Stimulated activated naive CD4-positive, alpha-beta T cell (primary cell): ENCODE results near the gene GTSF1L.

ENCODE experiments used
- DNase-seq, 6 experiments: peaks; one replicate each; lab custom pipeline; 2025; lab: John Stamatoyannopoulos, UW

GTSF1L gene

DNA sequence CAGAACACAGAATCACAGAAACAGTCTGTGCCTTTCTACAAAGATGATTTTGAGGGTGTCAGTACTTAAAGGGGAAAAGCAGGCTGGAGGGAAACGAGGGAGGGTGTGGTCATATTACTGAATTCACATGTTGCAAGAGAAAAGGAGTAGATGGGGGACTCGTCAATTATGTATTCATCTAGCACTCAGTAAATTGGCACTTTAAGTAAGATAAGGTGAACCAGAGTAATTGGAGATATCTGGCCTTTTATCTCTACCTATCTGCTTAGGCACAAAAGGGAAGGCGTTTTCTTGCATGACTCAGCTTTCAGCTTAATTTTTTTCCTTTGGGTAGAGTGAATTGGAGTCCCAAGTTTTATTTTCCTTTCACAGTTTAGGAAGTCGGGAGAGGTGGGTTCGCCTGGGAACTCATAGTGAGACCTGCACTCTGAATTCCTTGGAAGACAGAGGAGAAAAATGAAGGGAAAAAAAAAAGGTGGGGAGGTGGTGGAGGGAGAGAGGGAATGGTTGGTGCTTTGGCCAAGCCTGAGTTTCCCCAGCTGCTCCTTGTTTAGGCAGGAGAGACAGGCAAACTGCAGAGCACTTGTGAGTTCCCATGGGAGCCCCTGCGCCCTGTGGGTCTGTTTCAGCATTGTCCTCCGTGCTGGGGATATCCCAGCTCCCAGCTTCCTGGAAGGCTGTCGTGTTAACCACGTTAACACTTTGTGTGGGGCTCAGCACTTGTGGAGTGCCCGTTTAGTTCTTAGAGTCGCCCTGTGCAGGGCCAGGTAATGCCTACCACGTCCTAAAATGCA is 19.7 kb upstream of the GTSF1L start:
- no peak for DNase-seq

DNA sequence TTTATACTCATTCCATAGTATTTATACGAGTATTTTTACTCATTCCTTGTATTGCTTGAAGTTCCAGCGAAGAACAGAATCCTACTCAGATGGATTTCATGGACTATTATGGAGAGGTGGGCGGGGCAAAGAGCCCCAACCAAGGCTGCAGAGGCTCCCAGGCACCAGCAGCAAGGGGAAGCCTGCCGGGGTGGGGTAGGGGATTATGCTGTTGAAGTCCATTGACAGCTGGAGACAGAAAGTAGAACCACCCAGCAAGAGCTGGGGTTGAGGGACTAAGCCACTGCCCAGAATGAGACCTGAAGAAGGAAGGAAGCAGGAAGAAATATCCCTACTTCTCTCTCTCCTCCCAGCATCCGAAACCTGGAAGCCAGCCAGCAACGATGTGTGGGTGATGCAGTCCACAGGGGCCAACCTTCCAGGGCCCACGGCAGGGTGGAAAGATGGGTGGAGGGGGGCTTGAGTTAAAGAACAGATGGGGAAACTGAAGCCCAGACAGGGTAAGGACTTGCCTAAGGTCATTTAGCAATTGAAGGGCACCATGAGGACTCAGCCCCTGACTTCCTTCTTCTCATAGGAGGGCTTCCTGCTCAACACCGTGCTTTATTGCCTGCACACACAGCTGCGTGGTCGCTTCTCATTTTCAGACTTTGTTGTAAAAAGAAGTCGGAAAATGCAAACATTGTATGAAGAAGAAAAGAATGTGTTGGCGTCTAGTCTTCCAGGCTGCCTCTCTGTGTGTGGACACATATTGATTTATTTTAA is 18.3 kb upstream of the GTSF1L start:
- DNase-seq, result no peak

DNA sequence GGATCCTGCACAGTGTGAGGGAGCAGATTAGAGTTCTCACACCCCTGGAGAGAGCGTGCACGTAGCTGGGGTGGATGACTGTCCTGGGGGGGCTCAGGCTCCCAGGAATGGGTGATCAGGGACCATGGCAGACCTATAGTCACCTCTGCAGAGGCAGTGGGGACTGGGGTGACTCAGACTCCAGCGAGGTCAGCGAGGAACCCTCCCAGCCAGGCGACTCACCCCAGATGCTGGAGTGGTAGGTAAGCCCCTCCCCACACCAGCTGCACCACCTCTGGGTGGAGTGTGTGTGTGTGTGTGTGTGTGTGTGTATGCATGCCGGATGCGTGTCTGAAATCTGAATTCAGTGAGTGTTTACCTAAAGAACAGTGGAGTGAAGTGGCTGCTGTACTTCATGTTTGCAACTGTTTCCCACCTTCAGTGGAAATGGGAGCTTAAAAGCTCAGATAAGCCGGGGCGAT is 17.4 kb upstream of the GTSF1L start:
- DNase-seq, result peak in 1 of 6 experiments; percentile 6

DNA sequence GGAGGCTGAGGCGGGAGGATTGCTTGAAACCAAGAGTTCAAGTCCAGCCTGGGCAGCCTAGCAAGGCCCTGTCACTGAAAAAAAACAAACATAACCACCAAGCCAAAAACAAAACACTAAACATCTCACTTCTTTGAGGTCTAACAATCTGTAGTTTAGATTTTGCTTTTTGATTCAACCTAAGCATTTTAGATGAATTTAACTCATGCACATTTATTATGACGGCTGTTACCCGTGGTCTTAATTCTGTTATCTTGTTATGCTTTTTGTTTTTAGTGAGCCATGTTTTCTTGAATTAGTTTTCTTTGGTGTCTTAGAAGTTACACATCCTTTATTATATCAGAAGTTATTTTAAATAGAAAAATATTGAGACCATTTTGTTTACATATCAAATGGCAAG is 13.8 kb upstream of the GTSF1L start:
- DNase-seq, result no peak

DNA sequence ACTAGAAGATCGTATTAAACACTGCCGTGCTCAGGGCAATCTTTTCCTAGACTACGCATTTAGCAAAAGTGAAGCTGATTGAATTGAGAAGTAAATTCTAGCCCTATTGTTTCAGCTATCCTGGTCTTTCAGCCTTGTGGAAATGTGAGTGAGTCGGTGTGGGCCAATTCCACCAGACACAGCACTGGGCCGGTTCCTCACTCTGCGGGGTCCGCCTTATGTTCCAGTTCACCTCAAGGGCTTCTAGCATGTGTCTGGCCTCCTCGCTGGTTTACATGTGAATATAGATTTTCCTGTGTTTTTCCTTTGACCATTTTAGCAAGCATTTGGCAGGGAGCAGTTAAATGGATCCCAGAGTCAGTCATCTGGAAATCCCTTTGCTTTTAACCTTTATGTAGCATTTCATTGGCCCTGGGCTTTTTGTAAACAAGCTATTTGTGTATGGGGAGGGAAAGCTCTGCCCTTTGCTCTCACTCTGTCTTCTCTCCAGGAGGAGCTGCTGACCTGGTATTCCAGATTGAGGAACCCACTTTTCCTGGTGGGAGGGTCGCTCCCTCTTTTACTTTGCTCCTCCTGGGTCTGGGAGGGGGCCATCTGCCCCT is 12.4 kb upstream of the GTSF1L start:
- DNase-seq, result no peak

DNA sequence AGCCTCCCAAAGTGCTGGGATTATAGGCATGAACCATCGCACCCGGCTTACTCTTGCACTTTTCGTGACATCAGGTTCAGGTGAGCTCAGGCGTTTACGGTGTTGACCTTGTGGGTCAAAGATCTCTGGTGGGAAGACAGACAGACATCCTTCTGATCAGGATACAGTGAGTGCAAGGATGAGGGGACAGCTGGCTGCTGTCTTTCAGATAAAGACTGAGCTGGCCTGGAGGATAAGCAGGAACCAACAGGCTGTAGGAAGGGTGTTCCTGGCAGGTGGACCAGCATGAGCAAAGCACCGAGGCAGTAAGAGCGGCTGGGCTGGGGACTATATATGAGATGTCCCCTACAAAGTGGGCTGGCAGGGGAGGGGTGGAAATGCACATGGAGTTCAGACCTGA is 11.1 kb upstream of the GTSF1L start:
- no peak for DNase-seq

DNA sequence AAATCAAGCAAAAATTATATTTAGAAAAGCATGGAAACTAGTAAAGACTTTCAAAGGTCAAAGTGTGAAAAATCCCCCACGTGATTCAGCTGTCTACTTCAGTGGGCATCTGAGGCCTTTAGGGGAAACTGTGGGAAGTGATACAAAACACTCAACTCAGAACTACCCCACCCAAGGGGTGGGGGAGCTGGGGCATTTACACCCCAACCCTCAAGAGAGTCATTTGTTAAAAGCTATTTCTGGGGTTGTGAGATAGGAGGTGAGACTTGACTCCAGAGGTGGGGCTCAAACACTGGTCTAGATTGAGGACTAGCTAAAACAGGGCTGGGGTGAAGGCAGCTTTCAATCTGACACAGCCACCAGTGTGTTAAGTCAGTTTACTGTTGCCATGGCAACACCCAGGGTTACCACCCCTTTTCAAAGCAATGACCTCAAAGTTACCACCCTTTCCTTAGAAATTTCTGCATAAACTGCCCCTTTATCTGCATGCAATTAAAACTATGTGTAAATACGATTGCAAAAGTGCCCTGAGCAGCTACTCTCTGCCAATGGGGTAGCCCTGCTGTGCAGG is 9.9 kb upstream of the GTSF1L start:
- DNase-seq, result no peak

DNA sequence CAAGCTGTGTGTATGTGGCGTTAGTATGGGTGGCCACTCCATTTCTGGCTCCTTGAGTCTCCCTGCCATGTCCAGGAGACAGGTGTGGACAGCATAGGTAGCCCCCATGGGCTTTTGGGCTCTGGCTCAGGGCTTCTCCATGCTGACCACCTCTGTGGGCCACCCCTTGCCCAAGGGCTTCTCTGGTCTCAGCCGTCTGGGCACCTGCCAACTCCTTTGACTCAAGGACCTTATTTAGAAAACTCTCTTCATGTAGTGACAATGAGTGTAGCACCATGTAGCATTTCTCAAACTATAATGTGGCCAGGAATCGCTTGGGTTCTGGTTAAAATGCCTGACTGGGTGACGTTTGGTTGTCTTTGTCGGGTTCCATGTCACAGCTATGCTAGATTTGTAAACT is 5.1 kb upstream of the GTSF1L start:
- DNase-seq, result no peak

DNA sequence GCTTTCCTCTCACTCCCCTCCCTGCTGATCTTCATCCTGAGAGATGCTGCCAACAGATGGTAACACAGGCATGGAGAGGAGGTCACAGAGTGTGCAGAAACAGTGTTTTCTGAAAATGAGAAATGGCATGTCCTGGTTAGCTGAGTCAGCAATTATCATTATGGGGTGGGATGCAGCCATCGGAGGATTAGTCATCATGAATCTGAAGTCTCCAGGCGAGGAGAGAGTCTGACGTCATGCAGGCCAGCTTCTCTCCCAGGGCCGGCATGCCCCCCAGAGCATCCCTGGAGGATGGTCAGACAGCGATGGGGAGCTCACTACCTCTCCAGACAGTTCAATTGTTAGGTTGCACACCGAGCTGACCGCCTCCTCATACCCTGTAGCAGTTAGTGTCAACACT is 4.7 kb upstream of the GTSF1L start:
- no peak for DNase-seq

DNA sequence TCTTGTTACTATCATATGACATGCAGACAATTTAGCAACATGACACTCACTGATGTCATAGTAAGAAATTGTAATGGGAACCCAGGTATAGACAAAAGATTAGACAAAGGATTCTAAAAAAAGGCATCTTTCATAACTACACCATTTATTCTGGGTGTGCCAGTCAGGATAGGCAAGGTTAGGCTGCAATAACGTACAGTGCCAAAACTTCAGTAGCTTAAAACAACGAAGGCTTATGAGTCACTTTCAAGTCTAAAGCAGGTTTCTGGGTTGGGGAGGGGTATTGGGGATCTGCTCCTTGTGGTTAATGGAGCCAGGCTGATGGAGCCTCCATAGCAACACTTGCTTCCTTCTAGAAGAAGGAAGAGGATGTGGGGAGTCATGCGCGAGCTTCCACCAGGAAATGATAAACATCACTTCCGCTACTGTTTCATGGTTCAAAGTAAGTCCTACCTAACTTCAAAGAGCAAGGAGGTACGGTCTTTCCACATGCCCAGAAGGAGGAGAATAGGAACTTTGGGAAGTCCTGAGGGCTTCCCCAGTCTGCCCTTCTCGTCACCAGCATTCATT is 2.0 kb upstream of the GTSF1L start:
- peak in 2 of 6 experiments; percentile 21 for DNase-seq

DNA sequence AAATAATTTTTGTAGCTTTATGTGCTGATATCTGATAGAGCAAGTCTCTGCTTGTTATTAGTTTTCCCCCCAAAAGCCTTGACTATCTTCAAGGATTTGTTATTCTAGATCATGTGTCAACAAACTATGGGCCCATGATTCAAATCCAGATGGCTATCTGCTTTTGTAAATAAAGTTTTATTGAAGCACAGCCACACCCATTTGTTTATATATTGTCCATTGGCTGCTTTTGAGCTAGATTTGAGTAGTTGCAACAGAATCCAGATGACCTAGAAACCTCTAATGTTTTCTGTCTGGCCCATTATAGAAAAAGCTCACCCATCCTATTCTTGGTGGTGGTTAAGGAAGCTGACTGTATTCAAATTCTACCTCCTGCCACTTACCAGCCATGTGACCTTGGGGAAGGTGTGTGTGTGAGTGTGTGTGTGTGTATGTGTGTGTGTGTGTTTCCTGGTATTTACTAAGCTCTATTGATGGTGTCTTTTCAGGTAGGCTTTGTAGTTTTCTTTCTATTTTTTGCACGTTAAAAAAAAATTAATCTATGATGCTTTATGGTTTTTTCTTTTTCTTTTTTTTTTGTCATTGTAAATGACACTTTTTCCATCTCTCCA is 1.3 kb upstream of the GTSF1L start:
- DNase-seq, result peak in 5 of 6 experiments; percentile 45 to 79 (median 63)

DNA sequence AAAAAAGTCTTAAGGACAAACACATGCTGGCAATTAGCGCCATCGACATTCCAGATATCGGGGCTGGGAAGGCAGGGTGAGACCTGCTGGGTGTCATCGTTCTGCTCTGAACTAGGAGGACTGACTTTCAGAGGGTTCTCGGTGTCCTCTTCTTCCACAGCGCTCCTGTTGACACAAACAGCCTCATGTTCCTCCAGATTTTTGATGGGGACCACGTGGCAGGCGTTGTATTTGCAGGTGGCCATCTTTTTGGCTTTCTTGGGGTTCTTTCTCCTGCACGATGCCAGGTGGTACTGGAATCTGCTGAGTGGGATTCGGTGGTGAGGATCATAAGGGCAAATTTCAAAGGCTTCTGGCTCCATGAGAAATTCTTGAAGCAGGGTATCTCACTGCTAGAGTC is 469 bp downstream of the GTSF1L start:
- no peak for DNase-seq

DNA sequence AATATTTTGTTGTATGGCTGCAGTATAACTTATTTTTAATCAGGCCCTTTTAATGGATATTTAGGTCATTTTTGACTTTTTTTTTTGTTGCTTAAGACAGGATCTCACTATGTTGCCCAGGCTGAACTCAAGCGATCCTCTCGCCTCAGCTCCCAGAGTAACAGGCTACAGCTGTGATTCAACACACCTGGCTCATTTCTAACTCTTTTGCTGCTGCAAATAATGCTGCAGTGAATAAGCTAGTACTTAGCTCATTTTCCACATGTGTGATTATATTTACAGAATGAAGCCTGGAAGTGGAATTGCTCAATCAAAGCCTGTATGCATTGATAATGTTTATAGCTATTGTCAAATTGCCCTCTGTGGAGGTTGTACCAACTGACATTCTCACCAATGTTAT is 1.1 kb downstream of the GTSF1L start:
- no peak for DNase-seq

DNA sequence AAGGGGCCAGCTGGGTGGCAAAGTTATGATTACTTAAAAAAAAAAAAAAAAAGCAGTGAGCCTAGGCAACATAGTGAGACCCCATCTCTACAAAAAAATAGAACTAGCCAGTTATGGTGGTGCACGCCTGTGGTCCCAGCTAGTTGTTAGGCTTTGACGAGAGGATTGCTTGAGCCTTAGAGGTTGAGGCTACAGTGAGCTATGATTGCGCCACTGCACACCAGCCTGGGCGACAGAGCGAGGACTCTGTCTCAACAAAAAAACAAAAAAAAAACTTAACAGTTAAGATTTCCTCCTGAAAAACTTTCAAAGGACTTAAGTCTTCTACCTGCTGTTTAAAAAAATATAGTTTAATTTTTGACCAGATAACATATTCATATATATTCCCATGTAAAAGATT is 2.4 kb downstream of the GTSF1L start:
- no peak for DNase-seq

DNA sequence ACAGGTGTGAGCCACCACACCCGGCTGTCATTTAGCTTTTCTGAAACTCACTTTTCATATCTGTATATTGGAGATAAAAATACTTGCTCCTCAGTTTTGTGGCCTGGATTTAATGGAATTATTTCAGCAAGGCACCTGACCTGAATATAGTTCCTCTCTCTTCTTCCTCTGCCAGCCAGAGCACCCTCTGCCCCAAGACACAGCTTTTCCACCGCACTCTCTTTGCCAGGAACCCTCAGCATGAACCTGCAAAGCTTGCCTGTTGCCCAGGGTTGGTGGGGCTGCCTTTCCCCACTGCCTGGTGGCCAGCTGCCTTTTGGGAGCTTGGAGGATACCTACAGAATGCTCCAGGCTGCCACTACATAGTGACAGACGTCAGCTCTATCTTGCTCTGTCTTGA is 3.1 kb downstream of the GTSF1L start:
- DNase-seq, result no peak

DNA sequence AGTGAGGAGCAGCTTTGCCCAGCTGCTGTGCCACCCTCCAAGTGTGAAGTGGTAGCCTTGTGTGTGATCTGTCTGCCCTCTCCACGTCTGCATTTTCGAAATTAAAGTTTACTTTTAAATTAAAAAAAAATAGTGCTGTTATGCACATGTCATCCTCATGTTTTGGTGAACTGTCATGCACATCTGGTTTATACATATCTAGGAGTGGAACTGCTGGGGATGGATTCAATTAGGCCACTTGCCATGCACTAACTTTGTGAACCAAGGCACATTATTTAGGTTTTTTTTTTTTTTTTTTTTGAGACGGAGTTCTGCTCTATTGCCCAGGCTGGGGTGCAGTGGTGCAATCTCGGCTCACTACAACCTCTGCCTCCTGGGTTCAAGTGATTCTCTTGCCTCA is 3.6 kb downstream of the GTSF1L start:
- no peak for DNase-seq

DNA sequence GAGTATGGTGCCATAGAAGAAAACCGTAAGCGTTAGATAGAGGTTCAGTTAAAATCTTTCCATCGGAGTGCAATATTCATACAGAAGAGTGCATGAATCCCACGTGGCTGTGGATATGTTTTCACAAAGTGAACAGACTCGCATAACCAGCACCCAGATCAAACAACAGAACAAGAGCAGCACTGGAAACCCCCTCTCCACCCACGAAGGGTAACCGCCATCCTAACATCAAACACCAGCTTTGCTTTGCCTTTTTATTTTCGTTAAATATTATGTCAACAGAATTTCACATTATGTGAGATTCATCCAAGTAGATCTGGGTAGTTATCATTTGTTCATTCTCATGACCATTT is 4.7 kb downstream of the GTSF1L start:
- DNase-seq, result peak; percentile 55 to 85 (median 75)

DNA sequence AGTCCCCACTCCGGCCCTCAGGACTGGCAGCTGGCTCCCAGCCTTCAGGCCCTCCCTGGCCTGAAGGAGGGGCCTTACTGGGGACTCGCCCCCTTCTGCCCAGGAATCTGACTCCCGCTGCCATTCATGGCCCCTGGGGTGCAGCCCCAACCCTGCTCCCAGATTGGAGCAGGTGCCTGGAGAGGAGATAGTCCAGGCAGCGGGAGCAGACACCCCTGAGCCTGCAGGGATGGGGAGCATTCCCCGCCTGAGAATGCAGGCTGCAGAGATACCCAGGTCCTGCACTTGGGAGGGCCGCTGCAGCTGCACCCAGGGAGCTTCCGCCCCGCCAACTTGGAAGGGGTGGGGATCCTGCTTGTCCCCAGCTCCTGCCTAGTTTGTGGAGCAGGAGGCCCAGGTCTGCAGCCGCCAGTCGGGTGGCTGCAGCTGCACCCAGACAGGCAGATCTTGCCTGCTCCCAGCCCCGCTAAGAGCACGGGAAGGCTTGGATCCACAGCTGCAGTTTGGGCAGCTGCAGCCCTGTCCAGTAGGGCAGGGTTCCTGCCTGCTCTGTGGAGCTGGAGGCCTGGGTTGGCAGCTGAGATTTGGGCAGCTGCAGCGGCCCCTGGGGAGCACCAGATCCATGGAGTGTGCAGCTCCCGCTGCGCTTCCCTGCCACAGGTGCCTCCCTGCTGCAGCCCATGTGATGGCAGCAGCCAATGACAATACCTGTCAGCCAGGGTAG is 5.2 kb downstream of the GTSF1L start:
- peak in 1 of 6 experiments; percentile 48 for DNase-seq

DNA sequence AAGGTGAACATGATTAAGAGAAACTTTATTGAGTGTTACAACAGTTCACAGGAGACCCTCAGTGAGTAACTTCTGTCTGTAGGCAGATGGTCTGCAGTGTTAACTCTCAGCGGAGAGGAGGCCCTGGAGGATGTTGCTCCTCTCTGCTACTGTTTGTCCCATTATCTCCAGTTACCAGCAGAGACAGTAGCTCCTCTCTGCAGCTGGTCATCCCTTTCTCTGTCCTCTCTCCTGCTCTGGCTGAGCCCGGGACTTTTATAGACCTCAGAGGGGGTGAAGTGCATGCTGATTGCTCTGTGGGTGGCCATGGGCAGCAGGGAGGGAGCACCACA is 5.7 kb downstream of the GTSF1L start:
- no peak for DNase-seq

DNA sequence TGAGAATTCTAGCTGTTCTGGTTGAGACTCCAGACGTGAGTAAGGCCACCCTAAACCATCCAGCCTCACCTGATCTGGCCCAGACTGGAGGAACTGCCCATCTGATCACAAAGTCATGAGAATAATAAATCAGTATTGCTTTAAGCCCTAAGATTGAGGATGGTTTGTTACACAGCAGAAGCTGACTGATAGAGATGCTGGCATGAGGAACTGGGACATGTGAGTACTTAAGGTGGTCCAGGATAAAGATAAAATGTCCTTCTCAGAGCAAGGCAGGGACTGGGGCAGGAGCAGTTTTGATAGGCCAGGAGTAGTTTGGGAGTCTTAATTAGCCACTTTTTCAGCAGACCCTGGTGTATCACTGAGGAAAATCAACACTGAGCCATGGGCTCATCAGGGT is 6.8 kb downstream of the GTSF1L start:
- DNase-seq, result no peak

DNA sequence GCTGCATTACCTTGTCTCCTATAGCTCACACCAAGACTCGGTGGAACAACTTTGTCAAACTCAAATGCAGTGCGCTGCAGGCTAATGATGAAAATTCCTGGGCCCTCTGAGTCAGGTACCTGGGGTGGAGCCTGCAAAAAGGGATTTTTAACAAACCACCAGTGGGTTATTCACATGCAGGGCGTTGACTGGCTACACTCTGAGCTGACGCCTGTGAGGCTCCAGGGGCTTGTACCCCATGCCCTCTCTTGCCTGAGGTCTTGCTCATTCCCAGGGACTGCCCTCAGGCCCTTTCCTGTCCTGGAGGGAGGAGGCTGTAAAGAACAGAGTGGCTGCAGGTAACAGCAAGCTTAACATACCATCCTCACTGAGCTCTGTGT is 9.2 kb downstream of the GTSF1L start:
- no peak for DNase-seq
